GM04504 (cell line): Measurements from ENCODE around the gene DPH3.
A peak's percentile ranks its signal among the peaks of the same experiment; 100 is the strongest.
"Not testable (repeated sequence)": the region's sequence is repeated elsewhere in the genome, so short reads cannot be mapped to it uniquely, and the experiment has no call there.

ENCODE experiments used
- DNase-seq: peaks from one replicate; pipeline ENCODE4 v3.0.0-alpha.2; 2012; ENCODE audit warnings: low read depth

Gene DPH3

GRCh38 chr3:16264708-16265454 is at the start of gene DPH3, which contains the start of gene OXNAD1:
DPH3 (minus strand) TSS chr3:16264943; CDS start chr3:16264876, 67 bp downstream.
OXNAD1 (plus strand) TSS chr3:16265212; CDS start chr3:16270953, 5,741 bp downstream.
- DNase-seq = peak; percentile 99

- no peak for DNase-seq
Measured at GRCh38 chr3:16313886-16314645, 49.3 kb upstream of the DPH3 start.

- no peak for DNase-seq
Measured at GRCh38 chr3:16311960-16312451, 47.3 kb upstream of the DPH3 start.

- not testable (repeated sequence) for DNase-seq
Measured at GRCh38 chr3:16310486-16310885, 45.7 kb upstream of the DPH3 start.

- no peak for DNase-seq
Measured at GRCh38 chr3:16309558-16309957, 44.8 kb upstream of the DPH3 start.

GRCh38 chr3:16308727-16309126 is 44.0 kb upstream of the DPH3 start:
- DNase-seq = no peak

- DNase-seq = no peak
Measured at GRCh38 chr3:16307832-16308531, 43.2 kb upstream of the DPH3 start.

GRCh38 chr3:16305111-16305541 is 40.4 kb upstream of the DPH3 start:
- no peak for DNase-seq

GRCh38 chr3:16304061-16305010 is 39.6 kb upstream of the DPH3 start:
- no peak for DNase-seq

- no peak for DNase-seq
Measured at GRCh38 chr3:16303037-16303575, 38.4 kb upstream of the DPH3 start.

GRCh38 chr3:16302082-16302631 is 37.4 kb upstream of the DPH3 start:
- DNase-seq = no peak

GRCh38 chr3:16301507-16301906 is 36.8 kb upstream of the DPH3 start:
- no peak for DNase-seq

GRCh38 chr3:16300881-16301359 is 36.2 kb upstream of the DPH3 start:
- no peak for DNase-seq

- DNase-seq = no peak
Measured at GRCh38 chr3:16300307-16300706, 35.6 kb upstream of the DPH3 start.

GRCh38 chr3:16299746-16300145 is 35.0 kb upstream of the DPH3 start:
- DNase-seq = no peak

- no peak for DNase-seq
Measured at GRCh38 chr3:16298891-16299290, 34.1 kb upstream of the DPH3 start.

GRCh38 chr3:16297997-16298885 is 33.5 kb upstream of the DPH3 start:
- no peak for DNase-seq

GRCh38 chr3:16295298-16295890 is 30.7 kb upstream of the DPH3 start:
- DNase-seq = no peak

- DNase-seq = no peak
Measured at GRCh38 chr3:16294844-16295243, 30.1 kb upstream of the DPH3 start.
